ENCODE results near the gene PTPRU.

PTPRU gene

DNA sequence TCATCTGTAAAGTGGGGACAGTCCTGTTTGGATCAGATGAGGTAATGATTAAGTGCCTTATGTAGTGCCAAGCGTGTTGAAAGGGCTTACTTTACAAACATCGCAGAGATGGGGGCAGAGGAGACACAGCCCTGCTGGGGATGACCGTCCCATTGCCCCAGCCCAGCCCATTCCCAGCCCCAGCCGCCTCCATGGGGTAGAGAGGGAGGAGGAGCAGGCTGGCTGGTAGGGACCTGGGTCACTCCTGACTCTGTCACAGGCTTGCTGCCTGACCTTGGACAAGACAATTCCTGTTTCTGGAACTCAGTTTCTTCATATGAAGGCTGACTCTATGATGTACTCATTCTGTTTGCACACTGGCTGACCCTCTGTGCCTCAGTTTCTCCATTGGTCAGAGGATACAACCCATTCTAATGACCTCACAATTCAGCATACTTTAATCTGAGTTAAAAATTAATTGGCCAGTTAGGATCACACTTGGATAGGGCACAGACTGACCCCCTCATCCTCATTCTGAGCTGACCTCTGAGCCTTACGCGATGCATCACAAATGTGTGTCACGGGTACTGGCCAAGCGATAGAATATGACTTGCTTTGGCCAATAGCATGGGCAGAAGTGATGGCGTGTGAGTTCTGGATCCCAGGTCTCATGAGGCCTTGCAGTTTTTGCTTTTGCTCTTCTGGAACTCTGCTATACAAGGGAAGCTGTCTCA, 91.1 kb downstream of the PTPRU start:
- TF ChIP-seq, protein P1, sequence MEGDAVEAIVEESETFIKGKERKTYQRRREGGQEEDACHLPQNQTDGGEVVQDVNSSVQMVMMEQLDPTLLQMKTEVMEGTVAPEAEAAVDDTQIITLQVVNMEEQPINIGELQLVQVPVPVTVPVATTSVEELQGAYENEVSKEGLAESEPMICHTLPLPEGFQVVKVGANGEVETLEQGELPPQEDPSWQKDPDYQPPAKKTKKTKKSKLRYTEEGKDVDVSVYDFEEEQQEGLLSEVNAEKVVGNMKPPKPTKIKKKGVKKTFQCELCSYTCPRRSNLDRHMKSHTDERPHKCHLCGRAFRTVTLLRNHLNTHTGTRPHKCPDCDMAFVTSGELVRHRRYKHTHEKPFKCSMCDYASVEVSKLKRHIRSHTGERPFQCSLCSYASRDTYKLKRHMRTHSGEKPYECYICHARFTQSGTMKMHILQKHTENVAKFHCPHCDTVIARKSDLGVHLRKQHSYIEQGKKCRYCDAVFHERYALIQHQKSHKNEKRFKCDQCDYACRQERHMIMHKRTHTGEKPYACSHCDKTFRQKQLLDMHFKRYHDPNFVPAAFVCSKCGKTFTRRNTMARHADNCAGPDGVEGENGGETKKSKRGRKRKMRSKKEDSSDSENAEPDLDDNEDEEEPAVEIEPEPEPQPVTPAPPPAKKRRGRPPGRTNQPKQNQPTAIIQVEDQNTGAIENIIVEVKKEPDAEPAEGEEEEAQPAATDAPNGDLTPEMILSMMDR (conservative IDR thresholded peaks at IDR 0.05; ENCODE audit: control insufficient read depth, insufficient read depth, low read depth, low read length) = no peak
- no peak for DNase-seq (ENCODE audit: low read depth)

GRCh38 chr1:29329022-29329775, 92.9 kb downstream of the PTPRU start:
- no peak for DNase-seq (ENCODE audit: low read depth)
- TF ChIP-seq, protein P1 (conservative IDR thresholded peaks at IDR 0.05; ENCODE audit: control insufficient read depth, insufficient read depth, low read depth, low read length) = no peak
- H3K4me3 ChIP-seq (ENCODE audit: control insufficient read depth, low read depth, low read length) = no peak overlapping the region

More for the DNA sequence above, 91.1 kb downstream of the PTPRU start:
- H3K4me3 ChIP-seq (ENCODE audit: control insufficient read depth, low read depth, low read length) = no peak overlapping the region

DNA sequence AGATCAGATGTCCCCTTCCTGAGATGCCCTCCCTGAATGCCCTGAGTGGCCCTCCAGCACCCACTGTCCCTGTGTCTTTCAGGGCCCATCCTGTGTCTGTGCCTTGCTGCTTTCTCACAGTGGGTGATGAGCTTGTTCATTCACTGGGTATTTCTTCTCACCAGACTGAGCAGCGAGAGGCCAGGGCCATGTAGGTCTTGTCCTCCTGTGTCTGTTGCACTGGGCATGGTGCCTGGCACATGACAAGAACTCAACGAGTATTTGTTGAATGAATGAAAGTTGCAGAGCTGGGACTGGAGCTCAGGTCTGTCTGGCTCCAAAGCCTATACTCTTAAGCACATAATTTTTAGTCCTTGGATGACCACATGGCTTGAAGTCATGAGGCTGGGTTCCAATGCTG, 93.8 kb downstream of the PTPRU start:
- no peak overlapping the region for H3K4me3 ChIP-seq (ENCODE audit: control insufficient read depth, low read depth, low read length)
- no peak for DNase-seq (ENCODE audit: low read depth)
- TF ChIP-seq, protein P1 (conservative IDR thresholded peaks at IDR 0.05; ENCODE audit: control insufficient read depth, insufficient read depth, low read depth, low read length) = no peak

DNA sequence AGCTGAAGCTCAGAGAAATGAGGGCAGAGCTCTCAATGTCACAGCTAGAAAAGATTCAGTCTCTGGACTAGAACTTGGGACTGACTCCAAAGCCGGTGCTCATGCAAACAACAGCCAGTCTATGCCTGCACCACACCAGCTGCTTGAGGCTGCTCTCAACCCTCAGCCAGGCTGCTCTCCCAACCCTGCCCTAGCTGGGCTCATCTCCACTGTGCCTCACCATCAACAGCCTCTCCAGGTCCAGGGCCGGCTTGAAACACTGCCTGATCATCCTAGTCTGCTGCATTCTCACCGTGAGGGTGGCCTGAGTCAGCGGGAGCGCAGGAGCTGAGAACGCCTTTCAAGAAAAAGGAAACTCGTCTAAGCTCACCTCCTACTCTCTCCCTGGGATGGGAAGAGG, 94.5 kb downstream of the PTPRU start:
- no peak overlapping the region for H3K4me3 ChIP-seq (ENCODE audit: control insufficient read depth, low read depth, low read length)
- no peak for DNase-seq (ENCODE audit: low read depth)
- TF ChIP-seq, protein P1 (conservative IDR thresholded peaks at IDR 0.05; ENCODE audit: control insufficient read depth, insufficient read depth, low read depth, low read length) = no peak

GRCh38 chr1:29331309-29331708, 95.0 kb downstream of the PTPRU start:
- no peak overlapping the region for H3K4me3 ChIP-seq (ENCODE audit: control insufficient read depth, low read depth, low read length)
- DNase-seq (ENCODE audit: low read depth) = no peak
- TF ChIP-seq, protein P1 (conservative IDR thresholded peaks at IDR 0.05; ENCODE audit: control insufficient read depth, insufficient read depth, low read depth, low read length) = no peak

DNA sequence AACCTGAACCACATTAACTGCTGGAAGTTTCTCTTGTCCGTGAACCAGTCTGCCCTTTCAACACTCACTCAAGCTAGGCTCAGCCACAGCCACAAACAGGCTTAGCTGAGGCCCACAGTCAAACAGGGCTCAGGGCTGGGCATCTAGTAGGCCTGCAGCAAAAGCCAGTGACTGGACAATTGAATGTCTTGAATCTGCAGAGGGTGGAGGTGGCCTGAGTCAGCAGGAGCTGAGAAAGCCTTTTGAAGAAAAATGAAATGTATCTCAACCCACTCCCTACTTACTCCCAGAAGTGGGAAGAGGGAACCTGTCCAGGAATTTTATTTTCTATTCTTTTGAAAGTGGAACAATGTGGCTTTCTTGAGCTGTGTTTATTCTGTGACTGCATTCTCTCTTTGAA, 95.4 kb downstream of the PTPRU start:
- no peak overlapping the region for H3K4me3 ChIP-seq (ENCODE audit: control insufficient read depth, low read depth, low read length)
- TF ChIP-seq, protein P1 (conservative IDR thresholded peaks at IDR 0.05; ENCODE audit: control insufficient read depth, insufficient read depth, low read depth, low read length) = no peak
- DNase-seq (ENCODE audit: low read depth) = no peak

Measured in fibroblast of mammary gland (primary cell).